ENCODE data around the gene FBXO41.

DNA sequence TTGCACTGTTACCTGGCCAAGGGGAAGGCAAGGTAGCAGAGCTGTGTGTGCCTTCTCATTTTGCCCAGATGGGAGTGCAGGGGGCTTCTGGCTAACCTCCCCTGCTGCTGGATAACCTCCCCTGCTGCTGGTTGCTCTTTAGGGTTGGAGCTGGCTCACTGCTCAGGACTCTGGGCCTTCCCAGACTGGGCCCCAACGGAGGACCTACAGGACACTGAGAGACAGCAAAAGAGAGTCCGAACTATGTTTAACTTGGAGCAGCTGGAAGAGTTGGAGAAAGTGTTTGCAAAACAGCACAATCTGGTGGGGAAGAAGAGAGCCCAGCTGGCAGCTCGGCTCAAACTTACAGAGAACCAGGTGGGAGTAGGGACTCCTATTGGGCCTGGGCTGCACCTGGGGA, 76.0 kb downstream of the FBXO41 start:
- no peak for TF ChIP-seq POU2F2 (IDR thresholded peaks at IDR 0.05; ENCODE audit: low read depth, low read length)
- no peak for TF ChIP-seq POLR2A (IDR thresholded peaks at IDR 0.05; ENCODE audit: low read depth, low read length)
- no peak for TF ChIP-seq POLR2AphosphoS5 (IDR thresholded peaks at IDR 0.05; ENCODE audit: low read depth, low read length)
- no peak for TF ChIP-seq TAF1 (IDR thresholded peaks at IDR 0.05; ENCODE audit: low read depth, low read length)
- no peak for TF ChIP-seq PAX5 (IDR thresholded peaks at IDR 0.05; ENCODE audit: insufficient read depth, low read length, severe bottlenecking)

All from GM12891 (cell line).